Breast epithelium (tissue), 4 donors: ENCODE measurements around the gene PDLIM7. TPM values are rescaled to one million over a fixed set of nuclear protein-coding genes. Genes with fewer than 3 reads are reported as not detected.

ENCODE experiments used
- DNase-seq, 2 donors: peaks; one replicate each; pipeline ENCODE4 v3.0.0-alpha.2; 2019; ENCODE audit warnings: low spot score in 2 of 2
- H3K27ac ChIP-seq, 2 donors: fragments of 200-600 bp; sonication (generic) in 1 of 2; one replicate each; pipeline ENCODE4 v1.5.1; 2016 to 2019; ENCODE audit warnings: mild to moderate bottlenecking in 1 of 2
- H3K27me3 ChIP-seq, 2 donors: fragments of 200-600 bp; sonication (generic) in 1 of 2; one replicate each; pipeline versions ENCODE4 v1.5.1 to v1.6.0; 2017 to 2019; ENCODE audit warnings: control low read depth in 1 of 2, mild to moderate bottlenecking in 1 of 2
- H3K36me3 ChIP-seq: fragments of 200-600 bp; one replicate; pipeline ENCODE4 v1.5.1; 2019
- H3K4me1 ChIP-seq, 2 donors: fragments of 200-600 bp; sonication (generic); one replicate each; pipeline ENCODE4 v1.5.1; 2016 to 2019; ENCODE audit warnings: control low read depth in 1 of 2
- H3K4me3 ChIP-seq, 3 donors: fragments of 200-600 bp; sonication (generic); 1 replicate in 2 of 3; 2 replicates in 1 of 3; pipeline ENCODE4 v1.5.1; 2016 to 2019; ENCODE audit warnings: mild to moderate bottlenecking in 3 of 3, moderate library complexity in 2 of 3
- H3K9me3 ChIP-seq, 2 donors: fragments of 200-600 bp; sonication (generic) in 1 of 2; one replicate each; pipeline ENCODE4 v1.5.1; 2016 to 2019; ENCODE audit warnings: control low read depth in 1 of 2
- POLR2A ChIP-seq: fragments of 450-650 bp; IDR thresholded peaks from one replicate; pipeline ENCODE4 v1.6.1; 2016; ENCODE audit warnings: antibody characterized with exemption, mild to moderate bottlenecking, moderate library complexity
- POLR2AphosphoS5 ChIP-seq, 3 donors: sonication (generic); formaldehyde crosslinking; IDR thresholded peaks; one replicate each; pipeline ENCODE4 v1.6.1; 2017; ENCODE audit warnings: antibody characterized with exemption in 3 of 3
- intact Hi-C: fragments of 100-400 bp; cut with DNase I; formaldehyde crosslinking; loops from one replicate; pipeline ENCODE4 v1.15.1; 2023; ENCODE audit warnings: low total_unique reads
- total RNA-seq, 3 donors: library from RNA; depleted of rRNA; stranded (reverse); fragments of >200 nt; gene quantifications; one replicate each; pipeline ENCODE4 v1.1.0, GENCODE V29; 2016
- TF ChIP-seq, protein P1 (sequence below), 3 donors: fragments of 450-650 bp; IDR thresholded peaks; one replicate each; pipeline ENCODE4 v1.5.1; 2016 to 2017; ENCODE audit warnings: antibody characterized with exemption in 3 of 3, mild to moderate bottlenecking in 3 of 3, moderate library complexity in 3 of 3

Gene PDLIM7
- total RNA-seq, 3 donors from 2014 or later, result 17.1 to 61.9 (median 42.6) TPM

DNA sequence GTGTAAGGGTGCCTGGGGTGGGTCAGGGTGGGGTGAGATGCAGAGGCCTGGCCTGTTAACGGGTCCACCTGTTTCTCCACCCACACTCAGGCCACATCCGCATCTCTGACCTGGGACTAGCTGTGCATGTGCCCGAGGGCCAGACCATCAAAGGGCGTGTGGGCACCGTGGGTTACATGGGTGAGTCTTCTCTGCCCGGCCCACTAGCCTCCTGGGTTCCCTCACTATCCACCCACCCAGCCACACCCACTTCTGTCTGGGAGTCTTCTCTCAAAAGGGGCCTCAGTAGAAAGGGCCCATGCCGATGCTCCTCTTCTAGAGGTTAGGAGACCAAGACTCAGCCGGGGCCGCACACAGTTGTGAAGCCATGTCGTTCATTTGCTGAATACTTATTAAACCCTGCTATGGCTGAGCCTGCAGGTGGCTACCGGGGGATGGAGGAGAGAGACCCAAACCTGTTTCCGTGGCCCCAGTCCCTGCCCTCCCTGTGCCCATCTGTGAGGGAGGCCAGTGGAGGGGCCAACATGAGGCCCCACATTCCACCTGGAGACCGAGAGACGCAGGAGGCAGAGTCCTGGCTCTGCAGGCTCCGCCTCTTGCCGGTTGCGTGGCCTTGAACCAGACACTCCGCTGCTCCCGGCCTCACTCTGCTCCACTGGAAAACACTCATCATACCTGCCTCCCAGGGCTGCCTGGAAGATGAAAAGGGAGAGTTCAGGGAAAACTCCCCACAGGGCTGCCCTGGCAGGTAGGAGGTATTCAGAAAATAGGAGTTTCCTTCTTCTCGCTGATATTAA lies 62.3 kb downstream of the PDLIM7 start:
- no peaks in the 10 kb centered on the region for H3K27me3 ChIP-seq
- peaks cover 0 to 5% of the 10 kb centered on the region in 2 donors for H3K4me1 ChIP-seq
- H3K36me3 ChIP-seq, result no peaks in the 10 kb centered on the region
- intact Hi-C loops, result no loop called here
- DNase-seq, result no peak
- TF ChIP-seq POLR2AphosphoS5 (IDR thresholded peaks at IDR 0.05), result no peak
- TF ChIP-seq, protein P1, sequence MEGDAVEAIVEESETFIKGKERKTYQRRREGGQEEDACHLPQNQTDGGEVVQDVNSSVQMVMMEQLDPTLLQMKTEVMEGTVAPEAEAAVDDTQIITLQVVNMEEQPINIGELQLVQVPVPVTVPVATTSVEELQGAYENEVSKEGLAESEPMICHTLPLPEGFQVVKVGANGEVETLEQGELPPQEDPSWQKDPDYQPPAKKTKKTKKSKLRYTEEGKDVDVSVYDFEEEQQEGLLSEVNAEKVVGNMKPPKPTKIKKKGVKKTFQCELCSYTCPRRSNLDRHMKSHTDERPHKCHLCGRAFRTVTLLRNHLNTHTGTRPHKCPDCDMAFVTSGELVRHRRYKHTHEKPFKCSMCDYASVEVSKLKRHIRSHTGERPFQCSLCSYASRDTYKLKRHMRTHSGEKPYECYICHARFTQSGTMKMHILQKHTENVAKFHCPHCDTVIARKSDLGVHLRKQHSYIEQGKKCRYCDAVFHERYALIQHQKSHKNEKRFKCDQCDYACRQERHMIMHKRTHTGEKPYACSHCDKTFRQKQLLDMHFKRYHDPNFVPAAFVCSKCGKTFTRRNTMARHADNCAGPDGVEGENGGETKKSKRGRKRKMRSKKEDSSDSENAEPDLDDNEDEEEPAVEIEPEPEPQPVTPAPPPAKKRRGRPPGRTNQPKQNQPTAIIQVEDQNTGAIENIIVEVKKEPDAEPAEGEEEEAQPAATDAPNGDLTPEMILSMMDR (IDR thresholded peaks at IDR 0.05), result no peak
- H3K9me3 ChIP-seq, result no peaks in the 10 kb centered on the region
- H3K27ac ChIP-seq, result no peak overlapping the region
- H3K4me3 ChIP-seq, result no peak overlapping the region

DNA sequence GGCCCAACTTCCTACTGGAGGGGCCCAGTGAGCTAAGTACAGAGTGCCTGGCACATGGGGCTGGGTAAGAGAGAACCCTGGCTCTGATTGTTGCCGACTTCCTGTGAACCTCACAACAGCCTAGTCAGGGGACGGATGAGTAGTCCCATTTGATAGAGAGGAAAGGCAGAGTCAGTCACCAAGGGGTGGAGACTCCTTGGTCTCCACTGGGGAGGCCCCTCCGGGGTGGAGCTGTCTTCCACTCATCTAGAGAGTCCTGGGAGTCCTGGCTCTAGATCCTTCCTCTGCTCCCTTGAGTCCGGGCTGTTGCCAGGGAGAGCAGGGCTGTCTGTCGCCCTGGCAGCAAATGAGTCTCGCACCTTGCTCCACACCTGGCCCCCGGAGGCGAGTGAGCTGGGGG lies 63.0 kb downstream of the PDLIM7 start:
- no peak for DNase-seq
- no peak for TF ChIP-seq POLR2AphosphoS5 (IDR thresholded peaks at IDR 0.05)
- TF ChIP-seq, protein P1 (IDR thresholded peaks at IDR 0.05), result no peak
- TF ChIP-seq POLR2A, result no peak
- Histone ChIP-seq H3K36me3 (no peaks in the 10 kb centered on the region), H3K9me3 (no peaks in the 10 kb centered on the region), H3K27ac (no peak overlapping the region), H3K4me3 (no peak overlapping the region), H3K4me1 (peaks cover 0 to 5% of the 10 kb centered on the region in 2 donors), H3K27me3 (no peaks in the 10 kb centered on the region)
- intact Hi-C loops, result no loop called here

DNA sequence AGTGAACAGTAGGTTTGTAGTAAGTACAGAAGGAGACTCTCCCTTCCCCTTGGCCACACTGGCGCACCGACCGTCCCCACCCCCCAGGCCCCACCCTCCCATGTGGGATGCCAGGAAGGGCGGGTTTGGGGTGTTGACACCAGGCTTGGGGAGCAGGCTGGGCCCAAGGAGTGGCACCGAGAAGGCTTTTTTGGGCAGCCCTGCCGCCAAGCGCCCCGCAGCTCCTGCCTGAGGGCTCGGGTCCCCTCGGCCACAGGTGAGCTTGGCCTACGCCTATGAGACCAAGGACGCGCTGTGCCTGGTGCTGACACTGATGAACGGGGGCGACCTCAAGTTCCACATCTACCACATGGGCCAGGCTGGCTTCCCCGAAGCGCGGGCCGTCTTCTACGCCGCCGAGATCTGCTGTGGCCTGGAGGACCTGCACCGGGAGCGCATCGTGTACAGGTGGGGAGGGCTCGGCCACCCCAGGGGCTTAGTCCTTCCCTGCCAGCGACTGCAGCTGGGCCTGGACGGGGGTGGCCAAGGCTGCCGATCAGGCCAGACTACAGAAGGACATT lies 63.7 kb downstream of the PDLIM7 start:
- H3K27ac ChIP-seq, result no peak overlapping the region
- H3K4me3 ChIP-seq, result no peak overlapping the region
- H3K27me3 ChIP-seq, result no peaks in the 10 kb centered on the region
- H3K9me3 ChIP-seq, result no peaks in the 10 kb centered on the region
- no peak for DNase-seq
- H3K36me3 ChIP-seq, result no peaks in the 10 kb centered on the region
- TF ChIP-seq, protein P1 (IDR thresholded peaks at IDR 0.05), result no peak
- TF ChIP-seq POLR2AphosphoS5 (IDR thresholded peaks at IDR 0.05) (no peak), POLR2A (no peak)
- intact Hi-C loops, result no loop called here
- H3K4me1 ChIP-seq, result peaks cover 0 to 5% of the 10 kb centered on the region in 2 donors

Other genes with a start within 250 kb of the PDLIM7 start
- gene RAB24, start 193.9 kb downstream of the PDLIM7 start, total RNA-seq, result 10 to 100 TPM; 21.4 to 62.9 (median 36.0) TPM
- gene PRELID1, start 193.8 kb downstream of the PDLIM7 start, total RNA-seq, result 10 to 100 TPM; 61.0 to 97.0 (median 68.8) TPM
- 10 to 100 TPM in 1 of 3 donors, 1 to 10 TPM in 2; 4.2 to 10.5 (median 9.4) TPM for gene MXD3, start 185.7 kb downstream of the PDLIM7 start, total RNA-seq
- gene LMAN2, start 145.9 kb downstream of the PDLIM7 start, total RNA-seq, result 100 to 1,000 TPM; 139 to 188 (median 170) TPM
- 10 to 100 TPM in 2 of 3 donors, 1 to 10 TPM in 1; 9.0 to 16.4 (median 11.3) TPM for gene RGS14, start 139.7 kb downstream of the PDLIM7 start, total RNA-seq
- not detected for gene SLC34A1, start 113.2 kb downstream of the PDLIM7 start, total RNA-seq
- gene PFN3, start 96.9 kb downstream of the PDLIM7 start, total RNA-seq, result not detected
- gene F12, start 88.0 kb downstream of the PDLIM7 start, total RNA-seq, result 1 to 10 TPM in 2 of 3 donors, under 1 TPM in 1; 0.64 to 2.9 (median 2.6) TPM
- 10 to 100 TPM; 21.3 to 25.0 (median 22.1) TPM for gene GRK6, start 70.9 kb downstream of the PDLIM7 start, total RNA-seq
- 1 to 10 TPM in 2 of 3 donors, under 1 TPM in 1; 0.48 to 2.0 (median 1.3) TPM for gene PRR7, start 50.8 kb downstream of the PDLIM7 start, total RNA-seq
- 10 to 100 TPM; 30.7 to 94.6 (median 61.3) TPM for gene DBN1, start 24.0 kb downstream of the PDLIM7 start, total RNA-seq
- 1 to 10 TPM; 1.6 to 7.2 (median 6.6) TPM for gene DOK3, start 12.2 kb upstream of the PDLIM7 start, total RNA-seq
- 100 to 1,000 TPM in 2 of 3 donors, 10 to 100 TPM in 1; 76.0 to 110 (median 103) TPM for gene DDX41, start 19.4 kb upstream of the PDLIM7 start, total RNA-seq
- gene FAM193B, start 57.0 kb upstream of the PDLIM7 start, total RNA-seq, result 10 to 100 TPM; 35.4 to 81.5 (median 77.0) TPM
- 100 to 1,000 TPM in 1 of 3 donors, 10 to 100 TPM in 2; 75.4 to 109 (median 95.1) TPM for gene TMED9, start 94.6 kb upstream of the PDLIM7 start, total RNA-seq
- gene B4GALT7, start 102.5 kb upstream of the PDLIM7 start, total RNA-seq, result 10 to 100 TPM; 21.4 to 27.5 (median 22.6) TPM